HG02840 (cell line): Measurements from ENCODE around the gene SLC4A3.
A peak's percentile ranks its signal among the peaks of the same experiment; 100 is the strongest.

ENCODE experiments used
- ATAC-seq: cut with Tn5 transposase; IDR thresholded peaks from one replicate; pipeline ENCODE4 v1.9.1; 2021; ENCODE audit warnings: mild to moderate bottlenecking, moderate library complexity, moderate number of reproducible peaks; ENCODE audit not compliant: unreplicated experiment, low FRiP score

Gene SLC4A3

GRCh38 chr2:219630770-219631405 lies 3.5 kb downstream of the SLC4A3 start:
- no peak for ATAC-seq

- ATAC-seq, result no peak
Measured at GRCh38 chr2:219631406-219631891, 4.0 kb downstream of the SLC4A3 start.

DNA sequence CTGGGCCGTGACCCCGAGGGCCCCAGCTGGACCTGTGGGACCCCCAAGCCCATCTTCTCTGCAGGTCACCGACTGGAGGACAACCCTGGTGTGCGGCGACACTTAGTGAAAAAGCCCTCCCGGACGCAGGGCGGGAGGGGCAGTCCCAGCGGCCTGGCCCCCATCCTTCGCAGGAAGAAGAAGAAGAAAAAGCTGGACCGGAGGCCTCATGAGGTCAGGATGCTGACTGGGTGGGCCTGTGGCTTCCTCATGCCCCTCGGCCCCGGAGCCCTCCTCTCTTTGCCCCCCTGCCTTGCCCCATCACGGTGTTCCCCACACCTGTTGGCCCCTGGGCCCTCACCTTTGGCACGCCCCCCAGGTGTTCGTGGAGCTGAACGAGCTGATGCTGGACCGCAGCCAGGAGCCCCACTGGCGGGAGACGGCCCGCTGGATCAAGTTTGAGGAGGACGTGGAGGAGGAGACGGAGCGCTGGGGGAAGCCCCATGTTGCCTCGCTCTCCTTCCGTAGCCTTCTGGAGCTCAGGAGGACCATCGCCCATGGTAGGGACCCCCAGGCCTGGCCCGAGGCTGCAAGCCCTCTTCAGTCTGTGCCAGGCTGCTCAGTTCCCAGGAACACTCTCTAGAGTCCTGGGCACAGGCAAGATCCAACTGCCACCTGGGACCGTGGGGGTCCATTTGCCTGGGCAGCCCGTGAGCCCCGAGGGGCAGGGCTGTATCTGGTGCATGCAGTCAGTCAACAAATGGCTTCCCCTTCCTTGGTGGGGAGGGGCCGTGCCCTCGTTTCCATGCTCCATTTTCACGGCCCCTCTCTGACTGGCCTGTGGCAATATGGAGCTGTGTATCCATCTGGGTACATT lies 4.7 kb downstream of the SLC4A3 start:
- ATAC-seq, result no peak

DNA sequence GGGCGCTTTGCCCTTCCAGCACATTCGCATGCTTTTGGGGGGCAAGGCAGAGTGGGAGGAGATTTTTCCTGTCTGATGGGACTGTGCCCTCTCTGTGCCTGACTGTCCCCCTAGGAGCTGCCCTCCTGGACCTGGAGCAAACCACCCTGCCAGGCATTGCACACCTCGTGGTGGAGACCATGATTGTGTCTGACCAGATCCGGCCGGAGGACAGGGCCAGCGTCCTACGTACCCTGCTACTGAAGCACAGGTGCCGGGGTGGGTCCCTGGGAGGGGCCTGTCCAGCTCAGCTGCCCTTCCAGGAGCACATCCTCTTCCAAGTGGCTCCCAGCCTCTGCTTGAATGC lies 5.3 kb downstream of the SLC4A3 start:
- no peak for ATAC-seq

- ATAC-seq, result no peak
Measured at GRCh38 chr2:219633276-219634065, 6.0 kb downstream of the SLC4A3 start.

DNA sequence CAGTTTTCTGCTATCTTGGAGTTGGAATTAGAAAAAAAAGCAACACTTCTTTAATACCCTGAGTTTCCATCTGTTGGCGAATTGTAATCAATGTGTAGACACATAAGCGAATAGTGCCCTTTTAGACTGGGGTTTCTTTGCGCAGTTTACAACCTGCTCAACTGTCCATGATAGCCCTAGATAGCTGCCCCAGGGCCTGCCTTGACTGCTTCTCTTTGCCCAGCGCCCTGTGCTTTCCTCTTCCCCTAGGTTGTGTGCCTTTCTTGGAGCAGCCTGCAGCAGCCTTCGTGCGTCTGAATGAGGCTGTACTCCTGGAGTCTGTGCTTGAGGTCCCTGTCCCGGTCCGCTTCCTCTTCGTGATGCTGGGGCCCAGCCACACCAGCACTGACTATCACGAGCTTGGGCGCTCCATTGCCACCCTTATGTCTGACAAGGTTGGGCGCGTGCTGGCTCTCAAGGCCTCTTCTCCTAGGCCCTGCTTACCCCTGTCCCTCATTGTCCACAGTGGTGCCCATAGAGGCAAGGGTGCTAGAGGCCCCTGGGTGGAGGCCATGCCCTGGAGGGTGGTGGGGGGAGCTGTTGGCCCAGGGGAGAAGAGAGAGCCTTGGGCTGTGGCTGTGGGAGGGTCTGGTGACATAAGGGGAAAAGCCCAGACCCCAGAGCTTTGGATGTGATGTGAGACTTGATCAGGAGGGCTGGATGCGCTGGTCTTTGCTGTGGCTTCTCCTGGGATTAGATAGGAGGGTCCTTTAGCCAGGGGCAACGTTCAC lies 6.9 kb downstream of the SLC4A3 start:
- no peak for ATAC-seq

DNA sequence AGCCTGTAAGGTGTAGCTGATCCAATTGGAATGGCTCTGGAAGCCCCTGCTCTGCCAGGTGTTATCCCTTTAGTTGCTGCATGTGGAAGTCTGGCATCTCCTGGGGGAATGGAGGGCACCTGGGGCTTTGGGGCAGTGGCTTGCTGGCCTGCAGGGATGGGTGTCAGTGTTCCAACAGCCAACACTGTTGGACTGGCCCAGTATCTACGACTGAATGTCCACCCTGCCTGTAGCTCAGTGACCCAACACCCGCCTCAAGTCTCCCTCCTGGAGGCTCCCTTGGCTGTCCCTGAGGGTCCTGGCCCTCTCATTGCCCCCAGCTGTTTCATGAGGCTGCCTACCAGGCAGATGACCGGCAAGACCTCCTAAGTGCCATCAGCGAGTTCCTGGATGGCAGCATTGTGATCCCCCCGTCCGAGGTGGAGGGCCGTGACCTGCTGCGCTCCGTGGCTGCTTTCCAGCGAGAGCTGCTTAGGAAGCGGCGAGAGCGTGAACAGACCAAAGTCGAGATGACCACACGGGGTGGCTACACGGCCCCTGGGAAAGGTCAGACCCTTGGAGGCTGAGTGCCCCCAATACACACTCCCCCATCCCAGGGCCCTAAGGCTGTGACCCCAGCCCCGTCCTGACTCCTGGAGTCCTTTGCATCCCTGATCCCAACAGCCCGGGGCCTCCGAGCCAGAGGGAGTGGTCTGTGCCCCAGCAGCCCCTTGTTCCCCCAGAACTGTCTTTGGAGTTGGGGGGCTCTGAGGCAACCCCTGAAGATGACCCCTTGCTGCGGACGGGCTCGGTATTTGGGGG lies 7.7 kb downstream of the SLC4A3 start:
- no peak for ATAC-seq

DNA sequence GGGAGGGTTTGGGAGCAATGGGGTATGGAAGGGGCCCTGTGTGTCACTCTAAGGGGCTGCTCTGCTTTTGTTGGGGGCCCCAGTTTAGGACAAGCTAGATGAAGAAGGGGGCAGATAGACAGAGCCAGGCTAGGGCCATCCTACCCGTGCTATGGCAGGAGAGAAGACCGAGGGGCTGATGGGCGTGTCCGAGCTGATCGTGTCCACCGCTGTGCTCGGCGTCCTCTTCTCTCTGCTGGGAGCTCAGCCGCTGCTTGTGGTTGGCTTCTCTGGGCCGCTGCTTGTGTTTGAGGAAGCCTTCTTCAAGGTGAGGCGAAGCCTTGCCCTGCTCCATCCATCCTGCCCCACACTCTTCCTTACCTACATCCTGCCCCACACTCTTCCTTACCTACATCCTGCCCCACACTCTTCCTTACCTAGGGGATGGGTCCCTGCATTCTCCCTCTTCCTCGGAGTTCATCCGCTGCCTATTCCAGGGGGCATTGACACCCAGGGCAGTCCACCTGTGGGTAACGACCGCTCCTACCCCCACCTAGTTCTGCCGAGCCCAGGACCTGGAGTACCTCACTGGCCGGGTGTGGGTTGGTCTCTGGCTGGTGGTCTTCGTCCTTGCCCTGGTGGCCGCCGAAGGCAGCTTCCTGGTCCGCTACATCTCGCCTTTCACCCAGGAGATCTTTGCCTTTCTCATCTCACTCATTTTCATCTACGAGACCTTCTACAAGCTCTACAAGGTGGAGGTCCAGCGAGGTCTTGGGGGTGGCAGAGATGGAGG lies 8.9 kb downstream of the SLC4A3 start:
- no peak for ATAC-seq

- ATAC-seq, result no peak
Measured at GRCh38 chr2:219636941-219637841, 9.8 kb downstream of the SLC4A3 start.

DNA sequence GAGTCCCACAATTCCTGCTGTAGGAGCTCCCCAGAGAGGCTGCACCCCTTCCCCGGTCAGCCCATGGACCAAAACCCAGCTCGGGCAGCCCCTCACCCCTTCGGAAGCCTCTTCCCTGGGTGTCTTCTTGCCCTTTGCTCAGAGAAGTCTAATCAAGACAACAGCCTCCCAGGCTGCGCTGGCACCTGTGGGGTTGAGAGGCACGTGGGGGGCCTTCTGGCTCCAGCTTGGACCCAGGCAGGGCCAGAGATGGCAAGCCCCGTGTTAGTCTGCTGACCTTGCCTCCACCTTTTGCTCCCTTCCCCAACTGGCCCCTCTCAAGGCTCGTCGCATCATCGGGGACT lies 10.4 kb downstream of the SLC4A3 start:
- no peak for ATAC-seq

DNA sequence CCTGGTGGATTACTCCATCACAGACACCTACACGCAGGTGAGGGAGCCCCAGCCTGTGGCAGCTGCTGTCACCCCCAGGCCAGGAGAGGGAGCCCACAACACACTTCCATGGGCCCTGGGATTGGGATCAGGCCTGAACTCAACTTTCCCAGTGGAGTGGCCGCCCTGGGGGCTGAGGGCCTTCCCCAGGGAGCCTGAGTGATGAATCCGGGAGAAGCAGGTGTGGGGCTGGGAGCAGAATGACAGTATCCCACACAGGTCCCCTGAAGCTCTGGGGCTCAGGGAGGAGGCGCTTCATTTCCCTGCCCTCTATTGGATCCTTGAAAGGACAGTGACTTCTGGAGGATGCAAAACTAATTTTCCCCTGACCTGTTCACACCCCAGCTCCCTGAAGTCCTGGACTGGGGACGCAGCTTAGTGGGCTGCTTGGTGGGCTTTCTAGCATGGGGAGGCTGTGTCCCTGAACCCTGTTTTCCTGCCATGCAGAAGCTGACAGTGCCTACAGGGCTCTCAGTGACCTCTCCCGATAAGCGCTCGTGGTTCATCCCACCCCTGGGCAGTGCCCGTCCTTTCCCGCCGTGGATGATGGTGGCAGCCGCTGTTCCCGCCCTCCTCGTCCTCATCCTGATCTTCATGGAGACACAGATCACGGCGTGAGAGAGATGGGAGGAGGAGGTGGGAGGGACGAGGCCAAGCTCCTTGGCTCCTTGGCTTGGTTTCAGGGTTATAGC lies 11.0 kb downstream of the SLC4A3 start:
- no peak for ATAC-seq

DNA sequence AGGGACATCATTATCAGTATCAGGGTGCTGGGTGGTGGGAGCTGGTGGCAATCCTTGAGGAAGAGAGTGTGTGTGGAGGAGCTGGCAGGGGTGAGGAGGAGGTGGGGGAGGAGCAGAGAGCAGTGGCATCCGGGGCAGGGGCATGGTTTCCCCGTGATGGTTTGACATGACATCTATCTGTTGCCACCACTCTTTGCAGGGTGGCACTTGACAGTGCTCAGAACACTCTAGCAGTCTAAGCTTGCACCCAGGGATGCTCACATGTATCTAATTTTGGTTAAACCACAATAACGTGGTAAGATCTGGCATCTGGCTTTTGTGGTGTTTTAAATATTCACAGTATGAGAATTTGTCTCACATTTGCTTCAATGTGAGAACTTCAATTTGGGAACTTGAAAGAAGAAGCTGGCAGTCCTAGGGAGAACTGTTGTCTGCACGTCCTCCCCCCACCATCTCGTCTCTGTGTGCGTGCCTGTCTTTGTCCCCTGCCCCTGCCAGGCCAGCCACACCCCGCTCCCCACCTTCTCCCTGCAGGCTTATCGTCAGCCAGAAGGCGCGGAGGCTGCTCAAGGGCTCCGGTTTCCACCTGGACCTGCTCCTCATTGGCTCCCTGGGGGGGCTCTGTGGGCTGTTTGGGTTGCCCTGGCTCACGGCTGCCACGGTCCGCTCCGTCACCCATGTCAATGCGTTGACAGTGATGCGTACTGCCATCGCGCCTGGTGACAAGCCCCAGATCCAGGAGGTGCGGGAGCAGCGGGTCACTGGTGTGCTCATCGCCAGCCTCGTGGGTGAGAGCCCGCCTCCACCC lies 11.7 kb downstream of the SLC4A3 start:
- ATAC-seq, result no peak

DNA sequence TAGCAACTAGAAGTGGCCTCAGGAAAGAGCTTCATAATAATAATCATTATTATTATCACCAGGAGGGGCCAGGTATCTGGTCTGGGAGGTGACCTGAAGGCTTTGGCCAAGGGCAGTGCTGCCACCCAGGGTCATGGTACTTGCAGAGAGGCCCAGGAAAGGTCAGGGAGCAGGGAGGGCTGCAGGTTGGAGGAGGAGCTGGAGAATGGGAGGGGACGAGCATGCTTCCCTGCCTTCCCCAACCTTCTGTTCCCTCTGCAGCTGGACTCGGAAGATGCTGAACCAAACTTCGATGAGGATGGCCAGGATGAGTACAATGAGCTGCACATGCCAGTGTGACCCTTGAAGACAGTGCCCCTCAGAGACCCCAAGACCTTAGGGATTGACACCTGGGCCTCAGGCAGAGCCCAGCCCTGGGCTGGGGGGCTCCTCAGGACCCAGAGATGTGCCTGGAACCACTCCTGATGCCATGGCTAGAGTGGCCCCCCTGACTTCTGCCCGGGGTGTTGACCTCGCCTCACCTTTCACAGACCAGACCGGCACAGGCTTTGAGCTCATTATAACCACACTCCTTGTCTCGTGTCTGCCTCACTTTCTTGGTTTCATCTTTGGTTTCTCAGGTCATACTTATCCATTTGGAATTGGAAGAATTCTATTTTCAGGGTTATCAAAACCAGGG lies 14.1 kb downstream of the SLC4A3 start:
- no peak for ATAC-seq

- no peak for ATAC-seq
Measured at GRCh38 chr2:219642069-219642454, 14.6 kb downstream of the SLC4A3 start.

- ATAC-seq, result peak; percentile 97
Measured at GRCh38 chr2:219642465-219643083, 15.1 kb downstream of the SLC4A3 start.

GRCh38 chr2:219643084-219643473 lies 15.6 kb downstream of the SLC4A3 start:
- no peak for ATAC-seq
